HCT116 (cell line): Measurements from ENCODE around the gene HNRNPA1. TPM values are rescaled to one million over a fixed set of nuclear protein-coding genes. Genes with fewer than 3 reads are reported as not detected.
A peak's percentile ranks its signal among the peaks of the same experiment; 100 is the strongest.

Experiments used
- ATAC-seq: fragments of 200-7000 bp; cut with Tn5 transposase; 2 replicates; pipeline ENCODE4 v1.9.1; 2020; ENCODE audit warnings: mild to moderate bottlenecking, moderate library complexity
- BruUV-seq: library from RNA; stranded (reverse); fragments of 400-500 nt; replicated peaks from 2 replicates; lab custom pipeline; 2021; lab: Mats Ljungman, UMichigan
- CTCF ChIA-PET: fragments of 300-600 bp; sonication (Branson Sonifier 250); formaldehyde crosslinking; loops from one replicate; lab custom pipeline; 2021; ENCODE audit warnings: antibody characterized with exemption; lab: Charles Lee
- POLR2A ChIA-PET: fragments of 300-600, 350-600 bp; sonication (Branson Sonifier 250); formaldehyde crosslinking; loops from one replicate; lab custom pipeline; 2021; ENCODE audit warnings: antibody characterized with exemption; lab: Charles Lee
- RAD21 ChIA-PET, 2 experiments: fragments of 300-600 bp; sonication (Branson Sonifier 250); formaldehyde crosslinking; loops; one replicate each; lab custom pipeline; 2023; ENCODE audit warnings: low total read pairs in 2 of 2; ENCODE audit not compliant: uncharacterized antibody in 2 of 2, unreplicated experiment in 2 of 2, low non-redundant PET in 1 of 2; lab: Charles Lee
- DNase-seq: peaks from one replicate; pipeline ENCODE4 v3.0.0-alpha.2; 2010; ENCODE audit warnings: low read depth, low spot score
- H2AFZ ChIP-seq: fragments of 200-600 bp; shearing (Covaris generic), sonication (generic); 2 replicates; pipeline ENCODE4 v1.6.1; 2017; ENCODE audit warnings: low read depth, mixed run types, mixed read lengths, antibody characterized with exemption, low read length; ENCODE audit not compliant: poor library complexity, severe bottlenecking
- H3K27ac ChIP-seq: 2 replicates; pipeline ENCODE4 v1.5.1; 2012; ENCODE audit warnings: low read depth, low read length
- H3K27me3 ChIP-seq: fragments of 200-600 bp; sonication (generic); 2 replicates; pipeline ENCODE4 v1.6.1; 2016; ENCODE audit warnings: mixed run types, low read length, mixed read lengths; ENCODE audit not compliant: insufficient read depth
- H3K36me3 ChIP-seq, 2 experiments: fragments of 200-500 bp in 1 of 2; fragments of 200-600 bp in 1 of 2; sonication (Bioruptor generic) in 1 of 2; sonication (generic) in 1 of 2; 2 replicates each; pipeline versions ENCODE4 v1.5.1 to v1.6.1; 2014 to 2016; ENCODE audit warnings: low read length in 2 of 2, inconsistent platforms in 1 of 2, mixed read lengths in 1 of 2, mixed run types in 1 of 2; ENCODE audit not compliant: insufficient read depth in 2 of 2, control insufficient read depth in 1 of 2
- H3K4me1 ChIP-seq, 2 experiments: fragments of 200-600 bp in 1 of 2; sonication (generic) in 1 of 2; 2 replicates each; pipeline versions ENCODE4 v1.5.1 to v1.6.1; 2012 to 2017; ENCODE audit warnings: low read length in 2 of 2, inconsistent platforms in 1 of 2, mild to moderate bottlenecking in 1 of 2, mixed read lengths in 1 of 2, mixed run types in 1 of 2, moderate library complexity in 1 of 2; ENCODE audit not compliant: insufficient read depth in 2 of 2, control insufficient read depth in 1 of 2
- H3K4me2 ChIP-seq: fragments of 200-600 bp; sonication (generic); 2 replicates; pipeline ENCODE4 v1.6.1; 2017; ENCODE audit warnings: mixed run types, low read length, mixed read lengths
- H3K4me3 ChIP-seq, 2 experiments: fragments of 200-600 bp in 1 of 2; sonication (generic) in 1 of 2; replicated peaks in 1 of 2; 2 replicates each; pipeline ENCODE4 v1.5.1; 2011 to 2016; ENCODE audit warnings: low read length in 2 of 2, control low read depth in 1 of 2, low read depth in 1 of 2, mild to moderate bottlenecking in 1 of 2, mixed read lengths in 1 of 2, mixed run types in 1 of 2
- H3K79me2 ChIP-seq: fragments of 200-600 bp; sonication (generic); 2 replicates; pipeline ENCODE4 v1.6.1; 2017; ENCODE audit warnings: mild to moderate bottlenecking, mixed run types, low read length, moderate library complexity, mixed read lengths; ENCODE audit not compliant: insufficient read depth
- H3K9ac ChIP-seq: fragments of 200-600 bp; sonication (generic); 2 replicates; pipeline ENCODE4 v1.6.1; 2016; ENCODE audit warnings: low read length, mixed read lengths
- H3K9me2 ChIP-seq: fragments of 200-600 bp; sonication (generic), shearing (Covaris generic); 2 replicates; pipeline ENCODE4 v1.6.1; 2017; ENCODE audit warnings: mixed run types, mild to moderate bottlenecking, moderate library complexity; ENCODE audit not compliant: insufficient read depth
- H3K9me3 ChIP-seq, 2 experiments: fragments of 200-500 bp in 1 of 2; fragments of 200-600 bp in 1 of 2; sonication (Bioruptor generic) in 1 of 2; sonication (generic) in 1 of 2; 2 replicates each; pipeline ENCODE4 v1.6.1; 2014 to 2017; ENCODE audit warnings: low read length in 2 of 2, mixed read lengths in 2 of 2, inconsistent platforms in 1 of 2, low read depth in 1 of 2, mild to moderate bottlenecking in 1 of 2, mixed run types in 1 of 2, moderate library complexity in 1 of 2; ENCODE audit not compliant: control insufficient read depth in 1 of 2, insufficient read depth in 1 of 2
- H4K20me1 ChIP-seq: fragments of 200-600 bp; sonication (generic), shearing (Covaris generic); 2 replicates; pipeline ENCODE4 v1.6.1; 2017; ENCODE audit warnings: mixed run types, mild to moderate bottlenecking, moderate library complexity; ENCODE audit not compliant: insufficient read depth
- ATF3 ChIP-seq: IDR thresholded peaks from 2 replicates; pipeline ENCODE4 v1.6.1; 2012
- CBX3 ChIP-seq: IDR thresholded peaks from 2 replicates; pipeline ENCODE4 v1.6.1; 2012; ENCODE audit warnings: low read depth
- CTCF ChIP-seq, 3 experiments: fragments of 200-600 bp in 1 of 3; sonication (generic) in 1 of 3; IDR thresholded peaks in 2 of 3; conservative IDR thresholded peaks in 1 of 3; 2 replicates each; pipeline ENCODE4 v1.5.1; 2012 to 2017; ENCODE audit warnings: low read depth in 2 of 3, low read length in 2 of 3, antibody characterized with exemption in 1 of 3, borderline replicate concordance in 1 of 3, control low read depth in 1 of 3, mild to moderate bottlenecking in 1 of 3, mixed read lengths in 1 of 3, mixed run types in 1 of 3, moderate library complexity in 1 of 3; ENCODE audit not compliant: insufficient read depth in 1 of 3
- ELF1 ChIP-seq: IDR thresholded peaks from 2 replicates; pipeline ENCODE4 v1.6.1; 2012; ENCODE audit warnings: low read depth, borderline replicate concordance
- EZH2 ChIP-seq: fragments of 200-600 bp; sonication (generic); IDR thresholded peaks from 2 replicates; pipeline ENCODE4 v1.6.1; 2017; ENCODE audit warnings: antibody characterized with exemption, mixed run types
- JUND ChIP-seq: IDR thresholded peaks from 2 replicates; pipeline ENCODE4 v1.6.1; 2012
- MAX ChIP-seq: IDR thresholded peaks from 2 replicates; pipeline ENCODE4 v1.6.1; 2012
- POLR2A ChIP-seq: IDR thresholded peaks from 2 replicates; pipeline ENCODE4 v1.7.0; 2011; ENCODE audit warnings: borderline replicate concordance; ENCODE audit not compliant: insufficient read depth, insufficient read length; ENCODE audit errors: extremely low read depth
- REST ChIP-seq: IDR thresholded peaks from 2 replicates; pipeline ENCODE4 v1.6.1; 2012; ENCODE audit warnings: low read depth
- SP1 ChIP-seq: IDR thresholded peaks from 2 replicates; pipeline ENCODE4 v1.6.1; 2012; ENCODE audit warnings: low read depth
- YY1 ChIP-seq: IDR thresholded peaks from 2 replicates; pipeline ENCODE4 v1.6.1; 2011; ENCODE audit warnings: low read length, low read depth, moderate library complexity, mild to moderate bottlenecking; ENCODE audit not compliant: insufficient replicate concordance; ENCODE audit errors: extremely low read depth
- ZBTB33 ChIP-seq: IDR thresholded peaks from 2 replicates; pipeline ENCODE4 v1.6.1; 2011; ENCODE audit warnings: mild to moderate bottlenecking, low read length, moderate library complexity; ENCODE audit not compliant: insufficient replicate concordance; ENCODE audit errors: extremely low read depth
- ZNF274 ChIP-seq: fragments of 200-500 bp; sonication (Bioruptor generic); IDR thresholded peaks from 2 replicates; pipeline ENCODE4 v1.6.1; 2014; ENCODE audit warnings: mild to moderate bottlenecking, low read depth, low read length, inconsistent platforms
- intact Hi-C: fragments of 100-400 bp; cut with micrococcal nuclease; formaldehyde crosslinking; loops from 2 replicates; pipeline ENCODE4 v1.10.0; 2022
- total RNA-seq: library from RNA; stranded (reverse); gene quantifications from one replicate; pipeline ENCODE4 v1.2.1, GENCODE V29; 2021; ENCODE audit not compliant: unreplicated experiment

HNRNPA1 gene
- total RNA-seq, 1 experiment from 2014 or later = 1,878 TPM

GRCh38 chr12:54321363-54321762, 40.8 kb downstream of the HNRNPA1 start (continued):
- TF ChIP-seq YY1 (no peak), POLR2A (no peak), JUND (no peak), ATF3 (no peak), ELF1 (no peak)

- no TSS peak for BruUV-seq
- DNase-seq = peak; percentile 99
- Histone ChIP-seq H3K9me3 (no peaks in the 10 kb centered on the region), H3K4me3 (peak within 1 kb of the TSS; percentile 98), H3K27me3 (no peaks in the 10 kb centered on the region), H3K79me2 (peaks cover 44% of the 10 kb centered on the region), H3K9me2 (no peaks in the 10 kb centered on the region), H3K4me2 (peak within 1 kb of the TSS; percentile 94), H4K20me1 (no peaks in the 10 kb centered on the region), H3K9ac (peak within 1 kb of the TSS; percentile 100), H3K36me3 (peaks cover 3% of the 10 kb centered on the region in 2 experiments; a peak in 2 of 4 replicates), H3K27ac (peak within 1 kb of the TSS; percentile 90), H3K4me1 (peaks cover 35 to 43% of the 10 kb centered on the region in 2 experiments), H2AFZ (peak within 1 kb of the TSS; percentile 98)
- ChIA-PET RAD21 (interaction anchor here (0.6 to 1.3 kb wide), 8 partner anchors 31 to 105 kb away, joined by 3 to 9 read pairs (median 4); no protein-coding TSS in a partner anchor), CTCF (interaction anchor here (0.6 to 5.5 kb wide), 37 partner anchors 9 to 337 kb away, joined by 3 to 63 read pairs (median 4); partner anchors contain the start of genes CBX5, HNRNPA1 and NFE2), POLR2A (interaction anchor here (0.6 to 5.9 kb wide), 24 partner anchors 11 to 325 kb away, joined by 3 to 73 read pairs (median 4); partner anchors contain the start of genes CBX5, HNRNPA1, HOXC9 and NFE2)
- intact Hi-C loops = loop anchor here (1.0 to 5.0 kb wide), 4 partner anchors 14 to 45 kb away; partner anchors contain the start of genes CBX5, GPR84 and HNRNPA1
- peak; percentile 86 for ATAC-seq
- TF ChIP-seq CBX3 (no peak), CTCF (IDR thresholded peaks at IDR 0.05 in 2 of 3, conservative IDR thresholded peaks at IDR 0.05 in 1 of 3; ENCODE audit: borderline replicate concordance in 1 of 3, insufficient read depth in 1 of 3, low read depth in 2 of 3, low read length in 2 of 3) (peak; percentile 79 to 85 (median 79)), EZH2 (no peak), JUND (no peak), ELF1 (no peak; the same call in 1 of the 2 replicates), MAX (peak; percentile 5; the same call in 1 of the 2 replicates), ZBTB33 (no peak), YY1 (peak; percentile 93), SP1 (peak; percentile 99), ZNF274 (no peak), REST (no peak)
Measured at GRCh38 chr12:54324617-54325441, 44.3 kb downstream of the HNRNPA1 start, which contains the start of gene COPZ1. Gene COPZ1, plus strand, starts transcription at chr12:54325131. Its CDS starts 33 bp downstream, at chr12:54325164.
